GM18498 (cell line): ENCODE results near the gene TNS3.

Source experiments
- ATAC-seq: cut with Tn5 transposase; IDR thresholded peaks from one replicate; pipeline ENCODE4 v1.9.1; 2021; ENCODE audit warnings: mild to moderate bottlenecking, moderate library complexity; ENCODE audit not compliant: unreplicated experiment

Gene TNS3

GRCh38 chr7:47356261-47356660, 225.7 kb downstream of the TNS3 start:
- no peak for ATAC-seq

- no peak for ATAC-seq
Measured at GRCh38 chr7:47355684-47356083, 226.2 kb downstream of the TNS3 start.

DNA sequence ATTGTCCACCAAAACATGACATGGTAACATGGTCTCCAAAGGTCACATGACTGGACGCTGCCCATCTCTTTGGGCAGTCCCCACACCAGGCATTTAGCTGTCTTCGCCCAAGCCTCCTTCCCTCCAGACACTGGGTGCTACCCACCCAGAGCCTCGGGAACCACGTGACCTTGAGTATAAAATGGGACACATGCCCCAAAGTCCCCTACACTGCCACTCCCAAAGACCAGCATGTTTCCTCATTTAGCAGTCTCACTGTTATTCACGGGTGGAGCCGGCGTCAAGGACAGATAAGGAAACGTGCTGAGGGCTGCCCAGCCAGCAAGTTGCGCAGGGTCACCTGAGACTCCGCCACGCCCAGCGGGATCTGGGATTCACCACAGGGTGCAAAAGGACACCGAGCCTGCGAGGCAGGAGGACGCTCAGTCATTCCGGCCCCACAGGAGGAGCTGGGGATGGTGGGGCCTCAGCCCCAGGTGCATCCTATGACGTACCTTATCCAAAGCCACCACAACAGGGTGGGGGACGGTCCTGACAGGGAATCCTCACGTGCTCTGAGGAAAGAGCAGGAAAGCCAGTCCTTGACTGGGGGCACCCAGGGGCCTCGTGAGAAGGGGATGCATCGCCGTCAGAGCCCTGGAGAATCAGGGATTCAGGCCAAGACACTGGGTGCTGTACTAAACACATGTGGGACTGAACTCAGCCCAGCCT, 226.9 kb downstream of the TNS3 start:
- no peak for ATAC-seq

- ATAC-seq: no peak
Measured at GRCh38 chr7:47354071-47354470, 227.8 kb downstream of the TNS3 start.

DNA sequence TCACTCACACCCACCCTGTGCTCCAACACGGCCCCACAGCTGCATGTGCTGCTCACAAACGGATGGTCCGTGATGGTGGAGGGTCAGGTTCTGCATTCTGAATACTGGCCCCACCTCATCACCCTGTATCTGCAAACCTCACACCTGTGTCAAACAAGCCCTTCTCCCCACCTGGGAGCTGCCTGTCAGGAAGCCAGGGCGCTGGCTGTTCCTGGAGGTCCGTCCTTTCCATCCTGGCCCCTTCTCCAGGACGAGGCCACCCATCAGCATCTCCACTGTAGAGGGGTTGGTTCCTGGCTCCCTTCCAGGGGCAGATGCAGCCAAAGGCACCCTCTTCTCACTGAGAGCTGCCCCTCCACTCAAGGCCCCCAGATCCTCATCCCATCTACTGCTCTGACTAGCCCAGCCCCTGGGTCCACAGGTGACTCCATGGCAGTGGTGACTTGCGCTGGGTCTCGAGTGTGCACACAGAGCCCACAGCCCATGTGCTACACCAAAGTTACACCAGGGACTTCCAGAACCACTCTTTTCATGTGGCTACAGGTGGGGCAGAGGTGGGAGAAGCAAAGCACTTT, 229.4 kb downstream of the TNS3 start:
- ATAC-seq: no peak

DNA sequence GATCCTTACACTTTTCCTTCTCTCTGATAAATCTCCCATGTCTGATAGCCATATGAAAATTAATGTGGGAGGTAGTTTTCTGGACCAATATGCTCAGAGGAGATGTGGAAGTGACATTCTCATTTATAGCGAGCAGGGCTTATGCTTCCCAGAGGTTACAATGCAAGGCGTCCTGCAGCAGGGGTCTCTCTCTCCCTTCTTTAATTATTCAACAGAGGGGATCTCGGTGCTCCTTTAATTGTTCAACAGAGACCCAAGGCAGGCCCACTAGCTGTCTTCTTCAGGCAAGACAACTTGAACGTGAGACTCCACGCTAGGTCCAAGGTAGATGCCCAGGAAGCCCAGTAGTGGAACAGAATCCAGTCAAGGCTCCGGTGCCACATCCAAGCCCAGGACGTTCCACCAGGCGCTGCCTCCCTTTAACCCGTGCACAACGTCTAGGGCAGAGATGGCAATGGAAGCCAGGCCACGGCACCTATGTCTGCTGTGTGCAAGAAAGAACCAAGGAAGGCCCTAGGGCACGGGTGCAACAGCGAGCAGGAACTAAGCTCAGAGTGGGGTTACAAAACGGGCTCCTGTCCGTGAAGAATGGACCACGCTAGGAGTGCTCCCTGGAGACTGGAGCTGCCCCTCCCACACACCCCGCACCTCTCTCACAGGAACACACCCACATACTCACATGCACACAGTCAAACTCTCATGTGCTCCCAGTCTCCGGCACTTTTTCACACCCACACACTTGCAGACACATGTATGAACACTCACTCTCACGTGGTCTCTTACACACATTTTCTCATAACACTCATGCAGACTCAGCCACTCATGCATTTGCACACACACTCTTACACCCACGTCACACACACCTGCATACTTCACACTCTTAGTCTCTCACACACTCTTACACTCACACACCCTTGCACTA, 230.4 kb downstream of the TNS3 start:
- no peak for ATAC-seq

DNA sequence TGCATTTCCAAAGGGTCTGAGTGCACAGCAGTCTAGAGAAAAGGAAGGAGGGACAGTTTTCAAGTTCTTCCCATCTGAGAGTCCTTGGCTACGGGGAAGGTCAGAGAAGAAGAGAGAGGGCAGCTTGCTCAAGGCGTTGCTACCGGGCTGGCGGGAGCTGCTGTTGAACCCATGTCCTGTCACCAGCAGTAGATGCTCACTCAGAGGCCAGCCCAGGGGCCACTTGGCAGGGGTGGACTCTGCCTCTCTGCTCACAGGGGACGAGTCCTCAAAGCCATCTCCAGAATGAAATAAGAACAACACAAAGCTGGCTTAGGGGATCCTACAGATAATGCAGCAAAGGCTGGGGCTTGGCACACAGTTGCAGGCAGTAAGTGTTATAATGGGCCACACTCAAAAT, 231.5 kb downstream of the TNS3 start:
- no peak for ATAC-seq

GRCh38 chr7:47349401-47349800, 232.5 kb downstream of the TNS3 start:
- ATAC-seq: no peak

- ATAC-seq: no peak
Measured at GRCh38 chr7:47347816-47348385, 234.0 kb downstream of the TNS3 start.

DNA sequence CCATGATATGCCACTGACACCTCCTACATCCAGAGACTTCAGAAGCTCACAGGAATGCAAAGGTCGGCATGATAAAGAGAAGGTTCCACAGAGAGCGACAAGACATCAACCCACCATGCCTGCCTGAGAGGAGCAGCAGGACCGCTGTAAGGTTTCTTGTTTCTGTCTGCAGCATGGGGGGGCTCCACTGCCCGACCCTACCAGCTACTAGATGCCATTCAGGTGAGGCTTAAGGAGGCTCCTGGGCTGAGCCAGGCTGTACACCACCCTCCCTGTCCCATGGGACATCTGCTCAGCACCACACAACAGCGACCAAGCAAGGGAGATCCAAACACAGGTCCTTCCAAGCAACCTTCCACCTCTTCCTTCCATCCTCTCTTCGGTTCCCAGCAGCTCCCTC, 234.6 kb downstream of the TNS3 start:
- no peak for ATAC-seq

- ATAC-seq: no peak
Measured at GRCh38 chr7:47346377-47346914, 235.5 kb downstream of the TNS3 start.

GRCh38 chr7:47345857-47346298, 236.0 kb downstream of the TNS3 start:
- ATAC-seq: no peak

DNA sequence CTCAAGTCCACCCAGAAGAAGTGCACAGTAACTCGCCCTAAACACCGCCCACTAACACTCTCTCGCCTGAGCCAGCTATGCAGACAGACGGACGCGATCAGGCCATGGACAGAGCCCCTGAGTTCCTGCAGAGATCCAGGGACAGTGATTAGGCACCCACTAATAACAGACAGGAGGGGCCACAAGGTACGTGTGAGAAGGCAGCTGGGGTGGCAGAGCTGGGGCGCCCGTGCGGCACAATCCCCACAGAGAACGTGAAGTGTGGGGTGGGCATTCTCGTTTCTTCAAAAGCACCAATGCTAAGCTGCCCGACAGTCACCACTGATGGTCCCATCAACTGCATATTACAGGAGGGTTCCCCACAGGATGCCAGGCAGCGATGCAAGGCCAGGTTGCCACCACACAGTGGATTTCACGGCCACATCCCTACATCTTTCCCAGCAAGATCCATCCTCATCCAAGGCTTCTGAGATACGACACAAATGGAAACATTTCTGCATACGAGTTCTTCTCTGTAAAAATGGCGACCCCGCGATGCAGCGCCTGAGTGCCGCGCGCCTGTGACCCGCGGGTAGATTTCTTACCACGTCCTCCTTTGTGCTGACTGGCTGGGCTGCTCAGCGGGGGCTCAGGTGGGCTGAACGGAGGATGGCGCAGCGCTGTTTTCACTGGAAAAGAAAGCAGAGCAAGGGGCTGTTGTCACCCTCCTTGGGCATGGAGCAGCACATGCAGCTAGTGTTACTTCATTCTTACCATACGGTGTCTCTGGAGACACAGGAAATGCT, 237.5 kb downstream of the TNS3 start:
- ATAC-seq: no peak

DNA sequence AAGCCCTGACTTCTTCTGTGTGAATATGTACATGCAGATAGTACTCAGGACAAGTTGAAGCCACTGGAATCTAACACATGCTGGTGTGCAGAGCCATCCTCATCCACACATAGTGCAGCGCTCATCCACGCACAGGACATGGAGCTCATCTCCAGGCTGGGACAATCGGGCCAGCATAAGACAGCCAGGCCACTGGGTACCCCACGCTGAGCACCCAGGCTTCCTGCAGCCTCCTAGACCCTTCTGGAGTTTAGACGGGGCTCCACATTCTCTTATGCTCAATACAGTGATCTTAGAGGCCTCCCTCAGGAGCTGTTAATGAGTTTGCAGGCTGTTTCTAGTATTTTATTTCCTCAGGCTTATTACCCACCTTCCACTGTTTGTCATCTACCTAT, 238.9 kb downstream of the TNS3 start:
- no peak for ATAC-seq

GRCh38 chr7:47342296-47343060, 239.4 kb downstream of the TNS3 start:
- no peak for ATAC-seq

GRCh38 chr7:47340517-47340916, 241.4 kb downstream of the TNS3 start:
- ATAC-seq: no peak

GRCh38 chr7:47338026-47338425, 243.9 kb downstream of the TNS3 start:
- no peak for ATAC-seq

GRCh38 chr7:47337531-47337930, 244.4 kb downstream of the TNS3 start:
- ATAC-seq: peak; percentile 87
